Measurements from ENCODE around the gene PYGB.

The PYGB gene

DNA sequence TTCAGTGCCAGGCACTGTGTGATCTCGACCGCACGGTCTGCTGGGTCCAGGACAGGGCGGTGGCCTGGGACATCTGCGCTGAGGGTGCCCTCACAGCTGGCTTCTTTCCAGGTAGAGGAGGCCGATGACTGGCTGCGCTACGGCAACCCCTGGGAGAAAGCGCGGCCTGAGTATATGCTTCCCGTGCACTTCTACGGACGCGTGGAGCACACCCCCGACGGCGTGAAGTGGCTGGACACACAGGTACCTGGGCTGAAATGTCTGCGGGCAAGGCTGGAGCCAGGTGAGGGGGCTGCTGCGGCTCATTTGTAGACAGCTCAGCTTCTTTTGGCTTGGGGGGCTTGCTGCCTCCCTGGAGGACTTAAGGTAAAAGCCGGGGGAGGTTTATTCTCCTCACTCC is 26.6 kb downstream of the PYGB start:
- no peak overlapping the region for H3K4me3 ChIP-seq (ENCODE audit: low read depth, low read length)
- no peak for DNase-seq (ENCODE audit: low read depth)
- TF ChIP-seq, protein P1, sequence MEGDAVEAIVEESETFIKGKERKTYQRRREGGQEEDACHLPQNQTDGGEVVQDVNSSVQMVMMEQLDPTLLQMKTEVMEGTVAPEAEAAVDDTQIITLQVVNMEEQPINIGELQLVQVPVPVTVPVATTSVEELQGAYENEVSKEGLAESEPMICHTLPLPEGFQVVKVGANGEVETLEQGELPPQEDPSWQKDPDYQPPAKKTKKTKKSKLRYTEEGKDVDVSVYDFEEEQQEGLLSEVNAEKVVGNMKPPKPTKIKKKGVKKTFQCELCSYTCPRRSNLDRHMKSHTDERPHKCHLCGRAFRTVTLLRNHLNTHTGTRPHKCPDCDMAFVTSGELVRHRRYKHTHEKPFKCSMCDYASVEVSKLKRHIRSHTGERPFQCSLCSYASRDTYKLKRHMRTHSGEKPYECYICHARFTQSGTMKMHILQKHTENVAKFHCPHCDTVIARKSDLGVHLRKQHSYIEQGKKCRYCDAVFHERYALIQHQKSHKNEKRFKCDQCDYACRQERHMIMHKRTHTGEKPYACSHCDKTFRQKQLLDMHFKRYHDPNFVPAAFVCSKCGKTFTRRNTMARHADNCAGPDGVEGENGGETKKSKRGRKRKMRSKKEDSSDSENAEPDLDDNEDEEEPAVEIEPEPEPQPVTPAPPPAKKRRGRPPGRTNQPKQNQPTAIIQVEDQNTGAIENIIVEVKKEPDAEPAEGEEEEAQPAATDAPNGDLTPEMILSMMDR (IDR thresholded peaks at IDR 0.05; ENCODE audit: low read depth, low read length, missing control alignments): no peak

GRCh38 chr20:25274891-25275812 is 27.3 kb downstream of the PYGB start:
- TF ChIP-seq, protein P1 (IDR thresholded peaks at IDR 0.05; ENCODE audit: low read depth, low read length, missing control alignments): no peak
- no peak for DNase-seq (ENCODE audit: low read depth)
- no peak overlapping the region for H3K4me3 ChIP-seq (ENCODE audit: low read depth, low read length)

GRCh38 chr20:25275813-25276532 is 28.1 kb downstream of the PYGB start:
- H3K4me3 ChIP-seq (ENCODE audit: low read depth, low read length): no peak overlapping the region
- DNase-seq (ENCODE audit: low read depth): no peak
- TF ChIP-seq, protein P1 (IDR thresholded peaks at IDR 0.05; ENCODE audit: low read depth, low read length, missing control alignments): no peak

GRCh38 chr20:25276533-25277050 is 28.7 kb downstream of the PYGB start:
- H3K4me3 ChIP-seq (ENCODE audit: low read depth, low read length): no peak overlapping the region
- TF ChIP-seq, protein P1 (IDR thresholded peaks at IDR 0.05; ENCODE audit: low read depth, low read length, missing control alignments): no peak
- no peak for DNase-seq (ENCODE audit: low read depth)

DNA sequence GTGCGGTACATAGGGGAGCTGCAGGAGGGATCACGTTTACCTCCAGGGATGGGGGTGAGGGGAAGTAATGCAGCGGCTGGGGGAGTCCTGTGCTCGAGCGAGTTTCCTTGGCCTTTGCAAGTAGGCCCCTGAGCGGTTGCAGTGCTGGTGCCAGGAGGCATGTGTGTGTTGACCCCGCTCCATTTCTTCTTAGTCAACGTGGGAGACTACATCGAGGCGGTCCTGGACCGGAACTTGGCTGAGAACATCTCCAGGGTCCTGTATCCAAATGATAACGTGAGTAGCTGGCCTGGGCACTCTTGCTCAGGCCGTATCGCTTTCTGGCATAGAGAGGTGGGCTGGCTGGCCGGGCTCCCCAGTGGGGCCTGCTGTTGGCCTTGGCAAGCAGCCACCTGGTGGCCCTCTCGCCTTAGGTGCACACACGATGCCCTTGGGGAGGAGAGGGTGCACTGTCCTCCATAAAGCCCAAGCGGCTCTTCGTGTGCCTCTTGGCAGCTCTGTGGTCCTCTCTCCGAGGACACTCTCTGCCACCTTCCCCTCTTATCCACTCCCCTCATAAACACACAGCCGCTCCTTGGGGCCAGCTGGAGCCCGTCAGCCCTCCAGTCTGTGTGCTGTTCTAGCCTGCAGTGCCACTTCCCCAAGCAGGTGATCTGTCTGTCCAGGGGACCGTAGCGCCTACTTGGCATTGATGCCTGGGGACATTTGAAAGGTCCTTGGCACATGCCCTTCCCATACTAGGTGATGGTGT is 29.3 kb downstream of the PYGB start:
- no peak overlapping the region for H3K4me3 ChIP-seq (ENCODE audit: low read depth, low read length)
- TF ChIP-seq, protein P1 (IDR thresholded peaks at IDR 0.05; ENCODE audit: low read depth, low read length, missing control alignments): no peak
- DNase-seq (ENCODE audit: low read depth): no peak

DNA sequence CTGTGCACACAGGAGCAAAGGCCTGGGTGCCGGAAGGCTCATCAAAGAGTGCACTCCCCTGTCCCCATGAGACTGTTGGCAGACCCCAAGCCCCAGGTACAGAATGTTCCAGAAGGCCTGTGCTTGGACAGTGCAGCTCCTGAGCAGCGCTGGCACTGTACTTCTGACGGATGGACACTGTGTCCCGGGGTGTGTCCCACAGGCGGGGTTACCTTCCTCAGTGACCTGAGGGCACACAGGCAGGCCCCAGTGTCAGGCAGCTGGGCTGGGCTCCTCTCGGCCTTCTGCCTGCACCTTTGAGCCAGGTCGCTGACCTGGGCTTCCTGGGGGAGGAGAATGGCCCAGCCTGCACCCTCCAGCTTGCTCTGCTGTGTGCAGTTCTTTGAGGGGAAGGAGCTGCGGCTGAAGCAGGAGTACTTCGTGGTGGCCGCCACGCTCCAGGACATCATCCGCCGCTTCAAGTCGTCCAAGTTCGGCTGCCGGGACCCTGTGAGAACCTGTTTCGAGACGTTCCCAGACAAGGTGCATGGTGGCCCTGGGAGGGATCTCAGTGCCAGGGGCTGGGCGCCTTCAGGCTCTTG is 30.1 kb downstream of the PYGB start:
- no peak overlapping the region for H3K4me3 ChIP-seq (ENCODE audit: low read depth, low read length)
- TF ChIP-seq, protein P1 (IDR thresholded peaks at IDR 0.05; ENCODE audit: low read depth, low read length, missing control alignments): no peak
- no peak for DNase-seq (ENCODE audit: low read depth)

Measured in GM12864 (cell line).